CD14-positive monocyte (primary cell): ENCODE results near the gene DCTN1. TPM values are rescaled to one million over a fixed set of nuclear protein-coding genes. Genes with fewer than 3 reads are reported as not detected.

ENCODE experiments used
- DNase-seq, 3 donors: peaks; one replicate each; pipeline ENCODE4 v3.0.0-alpha.2; 2011 to 2022
- H2AFZ ChIP-seq: 2 replicates; pipeline ENCODE4 v1.6.0; 2012; ENCODE audit warnings: mild to moderate bottlenecking, low read depth, low read length, inconsistent platforms; ENCODE audit not compliant: insufficient read depth, poor library complexity, severe bottlenecking
- H3K27ac ChIP-seq, 2 donors: 1 replicate in 1 of 2; 2 replicates in 1 of 2; pipeline ENCODE4 v1.5.1; 2012 to 2013; ENCODE audit warnings: low read length in 2 of 2, control low read depth in 1 of 2, inconsistent platforms in 1 of 2, low read depth in 1 of 2, mild to moderate bottlenecking in 1 of 2
- H3K27me3 ChIP-seq, 2 donors: one replicate each; pipeline versions ENCODE4 v1.6.0 to v1.6.1; 2011 to 2013; ENCODE audit warnings: low read length in 2 of 2; ENCODE audit not compliant: control insufficient read depth in 2 of 2, insufficient read depth in 2 of 2
- H3K36me3 ChIP-seq, 2 donors: replicated peaks in 1 of 2; 1 replicate in 1 of 2; 2 replicates in 1 of 2; pipeline versions ENCODE4 v1.5.1 to v1.6.1; 2012 to 2013; ENCODE audit warnings: low read length in 2 of 2, control low read depth in 1 of 2, inconsistent platforms in 1 of 2, mild to moderate bottlenecking in 1 of 2; ENCODE audit not compliant: insufficient read depth in 2 of 2, control insufficient read depth in 1 of 2
- H3K4me1 ChIP-seq, 2 donors: 1 replicate in 1 of 2; 2 replicates in 1 of 2; pipeline versions ENCODE4 v1.5.1 to v1.6.1; 2012 to 2013; ENCODE audit warnings: low read length in 2 of 2, control low read depth in 1 of 2, inconsistent platforms in 1 of 2, mild to moderate bottlenecking in 1 of 2, moderate library complexity in 1 of 2; ENCODE audit not compliant: insufficient read depth in 2 of 2, control insufficient read depth in 1 of 2
- H3K4me2 ChIP-seq: replicated peaks from 2 replicates; pipeline ENCODE3; 2012; ENCODE audit warnings: low read length, moderate library complexity, mild to moderate bottlenecking; ENCODE audit not compliant: poor library complexity, severe bottlenecking; ENCODE audit errors: extremely low read depth
- H3K4me3 ChIP-seq, 3 experiments: fragments of 200-600 bp in 1 of 3; sonication (generic) in 1 of 3; replicated peaks in 1 of 3; 1 replicate in 2 of 3; 2 replicates in 1 of 3; pipeline ENCODE4 v1.5.1; 2011 to 2013; ENCODE audit warnings: low read length in 3 of 3, mild to moderate bottlenecking in 3 of 3, control low read depth in 2 of 3, low read depth in 2 of 3, inconsistent platforms in 1 of 3, moderate library complexity in 1 of 3
- H3K79me2 ChIP-seq: 2 replicates; pipeline ENCODE4 v1.6.0; 2012; ENCODE audit warnings: mild to moderate bottlenecking, control low read depth, inconsistent platforms, low read length, moderate library complexity; ENCODE audit not compliant: insufficient read depth
- H3K9ac ChIP-seq: 2 replicates; pipeline ENCODE4 v1.6.0; 2017; ENCODE audit warnings: low read length, mild to moderate bottlenecking; ENCODE audit not compliant: insufficient read depth, poor library complexity, severe bottlenecking
- H3K9me3 ChIP-seq, 2 donors: replicated peaks in 1 of 2; 1 replicate in 1 of 2; 2 replicates in 1 of 2; pipeline versions ENCODE4 v1.5.1 to v1.6.1; 2012 to 2013; ENCODE audit warnings: low read length in 2 of 2, control low read depth in 1 of 2; ENCODE audit not compliant: control insufficient read depth in 1 of 2, insufficient read depth in 1 of 2
- H4K20me1 ChIP-seq: 2 replicates; pipeline ENCODE4 v1.6.0; 2012; ENCODE audit warnings: mild to moderate bottlenecking, low read length, control low read depth, moderate library complexity; ENCODE audit not compliant: insufficient read depth
- H3K27ac Mint-ChIP-seq, 7 donors: one replicate each; pipeline ENCODE4 v1.8.0; 2020; ENCODE audit warnings: mild to moderate bottlenecking in 7 of 7, mixed read lengths in 7 of 7, moderate library complexity in 6 of 7, inconsistent platforms in 2 of 7
- H3K27me3 Mint-ChIP-seq, 3 donors: one replicate each; pipeline ENCODE4 v1.8.0; 2021 to 2022; ENCODE audit warnings: low read depth in 3 of 3, mild to moderate bottlenecking in 3 of 3, mixed read lengths in 3 of 3, moderate library complexity in 3 of 3, inconsistent platforms in 1 of 3
- H3K36me3 Mint-ChIP-seq, 2 donors: one replicate each; pipeline ENCODE4 v1.8.0; 2020; ENCODE audit warnings: mixed read lengths in 2 of 2, inconsistent platforms in 1 of 2, mild to moderate bottlenecking in 1 of 2
- H3K4me1 Mint-ChIP-seq: one replicate; pipeline ENCODE4 v1.8.0; 2020; ENCODE audit warnings: mild to moderate bottlenecking, mixed read lengths
- H3K4me3 Mint-ChIP-seq, 2 donors: one replicate each; pipeline ENCODE4 v1.8.0; 2020; ENCODE audit warnings: mild to moderate bottlenecking in 2 of 2, mixed read lengths in 2 of 2, moderate library complexity in 1 of 2
- H3K9me3 Mint-ChIP-seq, 7 donors: one replicate each; pipeline ENCODE4 v1.8.0; 2020 to 2022; ENCODE audit warnings: mixed read lengths in 7 of 7, mild to moderate bottlenecking in 6 of 7, moderate library complexity in 6 of 7, inconsistent platforms in 2 of 7
- WGBS: methylation state at CpG from one replicate; pipeline ENCODE4 v1.1.5; 2013; ENCODE audit warnings: missing lambda C conversion rate; ENCODE audit not compliant: insufficient coverage; 5-methylcytosine and 5-hydroxymethylcytosine counted together
- intact Hi-C, 2 donors: fragments of 100-400 bp; cut with micrococcal nuclease; formaldehyde crosslinking; loops; one replicate each; pipeline versions ENCODE4 v1.15.0 to v1.15.1; 2023
- polyA plus RNA-seq, 3 donors: library from polyadenylated mRNA; depleted of rRNA in 1 of 3; unstranded in 2 of 3; stranded (reverse) in 1 of 3; fragments of 300-500 nt in 2 of 3; fragments of >200 nt in 1 of 3; fragmentation: Illumina TruSeq in 2 of 3; gene quantifications; 1 replicate in 2 of 3; 2 replicates in 1 of 3; pipeline ENCODE4 v1.2.3, GENCODE V29; 2012 to 2021
- TF ChIP-seq, protein P1 (sequence below): fragments of 200-600 bp; IDR thresholded peaks from one replicate; pipeline ENCODE4 v1.8.0; 2022; ENCODE audit warnings: antibody characterized with exemption, mild to moderate bottlenecking

The DCTN1 gene
- polyA plus RNA-seq, 3 donors, result 27.7 to 45.5 (median 45.5) TPM

DNA sequence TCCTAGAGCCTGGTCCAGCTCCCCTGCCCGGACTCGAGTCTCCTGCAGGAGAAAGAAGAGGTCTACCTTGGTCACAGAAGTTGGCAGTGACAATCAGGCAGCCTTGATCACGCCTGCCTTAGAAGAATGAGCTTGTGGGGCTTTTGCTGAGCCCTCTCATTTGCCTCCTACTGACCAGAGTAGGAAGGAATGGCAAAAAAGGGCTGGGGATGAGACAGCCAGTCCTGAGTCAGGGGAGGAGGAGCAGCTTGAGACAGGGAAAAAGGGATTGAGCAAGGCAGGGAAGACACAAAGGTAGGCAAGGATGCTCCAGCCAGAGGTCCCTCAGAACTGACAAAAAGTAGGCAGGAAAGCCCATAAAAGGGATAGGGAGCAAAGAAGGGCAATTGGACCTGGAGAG, 47.4 kb upstream of the DCTN1 start:
- no peak overlapping the region for H3K4me3 ChIP-seq
- H3K79me2 ChIP-seq, result no peaks in the 10 kb centered on the region
- H3K36me3 ChIP-seq, result no peaks in the 10 kb centered on the region
- no peaks in the 10 kb centered on the region for H3K9me3 ChIP-seq
- Mint-ChIP-seq H3K4me1 (peaks cover 2% of the 10 kb centered on the region), H3K27ac (peak overlapping the region in 1 of 7 donors; percentile 17), H3K27me3 (peaks cover 0 to 8% (median 2%) of the 10 kb centered on the region in 3 donors), H3K4me3 (no peak overlapping the region), H3K9me3 (no peaks in the 10 kb centered on the region), H3K36me3 (peaks cover 0 to 3% of the 10 kb centered on the region in 2 donors)
- no peak overlapping the region for H3K4me2 ChIP-seq
- no peaks in the 10 kb centered on the region for H4K20me1 ChIP-seq
- TF ChIP-seq, protein P1, sequence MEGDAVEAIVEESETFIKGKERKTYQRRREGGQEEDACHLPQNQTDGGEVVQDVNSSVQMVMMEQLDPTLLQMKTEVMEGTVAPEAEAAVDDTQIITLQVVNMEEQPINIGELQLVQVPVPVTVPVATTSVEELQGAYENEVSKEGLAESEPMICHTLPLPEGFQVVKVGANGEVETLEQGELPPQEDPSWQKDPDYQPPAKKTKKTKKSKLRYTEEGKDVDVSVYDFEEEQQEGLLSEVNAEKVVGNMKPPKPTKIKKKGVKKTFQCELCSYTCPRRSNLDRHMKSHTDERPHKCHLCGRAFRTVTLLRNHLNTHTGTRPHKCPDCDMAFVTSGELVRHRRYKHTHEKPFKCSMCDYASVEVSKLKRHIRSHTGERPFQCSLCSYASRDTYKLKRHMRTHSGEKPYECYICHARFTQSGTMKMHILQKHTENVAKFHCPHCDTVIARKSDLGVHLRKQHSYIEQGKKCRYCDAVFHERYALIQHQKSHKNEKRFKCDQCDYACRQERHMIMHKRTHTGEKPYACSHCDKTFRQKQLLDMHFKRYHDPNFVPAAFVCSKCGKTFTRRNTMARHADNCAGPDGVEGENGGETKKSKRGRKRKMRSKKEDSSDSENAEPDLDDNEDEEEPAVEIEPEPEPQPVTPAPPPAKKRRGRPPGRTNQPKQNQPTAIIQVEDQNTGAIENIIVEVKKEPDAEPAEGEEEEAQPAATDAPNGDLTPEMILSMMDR, result no peak
- H3K27me3 ChIP-seq, result no peaks in the 10 kb centered on the region
- WGBS, result 100% methylated on average over 1 of the region's 3 CpGs
- DNase-seq, result no peak
- intact Hi-C loops, result no loop called here
- no peak overlapping the region for H3K27ac ChIP-seq
- H3K9ac ChIP-seq, result no peak overlapping the region
- no peaks in the 10 kb centered on the region for H3K4me1 ChIP-seq
- no peak overlapping the region for H2AFZ ChIP-seq

DNA sequence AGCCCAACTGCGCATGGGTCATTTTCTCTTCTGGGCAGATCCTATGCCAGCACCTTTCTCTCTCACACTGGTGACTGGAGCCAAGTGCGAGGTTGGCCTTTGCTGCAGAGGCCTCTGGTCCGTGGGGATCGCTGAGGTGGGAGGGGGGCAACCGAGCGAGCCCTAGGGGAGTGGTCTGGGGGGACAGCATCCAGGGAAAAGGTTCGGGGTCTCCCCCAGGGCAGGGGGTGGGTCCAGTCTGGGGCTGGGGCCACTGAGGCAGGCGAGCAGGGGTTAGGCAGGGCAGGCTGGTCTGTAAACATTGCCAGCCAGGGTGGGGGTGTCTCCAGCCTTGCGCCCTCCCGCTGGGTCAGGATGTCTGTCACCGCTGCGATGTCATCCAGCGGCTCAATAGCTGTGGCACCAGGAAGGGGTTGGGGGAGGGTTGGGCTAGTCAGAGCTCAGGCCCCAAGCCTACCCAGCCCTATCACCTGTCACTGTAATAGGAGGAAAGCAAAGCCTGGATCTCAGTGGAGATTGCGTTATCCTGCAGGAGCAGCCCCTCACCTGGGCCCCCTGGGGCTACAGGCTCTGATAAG, 46.2 kb upstream of the DCTN1 start:
- intact Hi-C loops, result no loop called here
- Mint-ChIP-seq H3K36me3 (peaks cover 0 to 3% of the 10 kb centered on the region in 2 donors), H3K4me3 (no peak overlapping the region)

More for the DNA sequence above, 46.2 kb upstream of the DCTN1 start:
- Histone ChIP-seq H3K4me3 (no peak overlapping the region), H3K4me1 (peaks cover 7 to 12% of the 10 kb centered on the region in 2 donors), H3K4me2 (no peak overlapping the region), H2AFZ (no peak overlapping the region), H3K79me2 (no peaks in the 10 kb centered on the region), H3K27ac (no peak overlapping the region), H3K9me3 (no peaks in the 10 kb centered on the region), H4K20me1 (no peaks in the 10 kb centered on the region), H3K9ac (no peak overlapping the region), H3K27me3 (no peaks in the 10 kb centered on the region), H3K36me3 (no peaks in the 10 kb centered on the region)
- H3K4me1 Mint-ChIP-seq, result peaks cover 10% of the 10 kb centered on the region
- WGBS, result 96% methylated on average over 8 of the region's 14 CpGs
- no peak for DNase-seq
- no peaks in the 10 kb centered on the region for H3K9me3 Mint-ChIP-seq
- TF ChIP-seq, protein P1, result no peak
- no peak overlapping the region for H3K27ac Mint-ChIP-seq
- H3K27me3 Mint-ChIP-seq, result peaks cover 1 to 8% (median 5%) of the 10 kb centered on the region in 3 donors
